ENCODE results near the gene TSPOAP1. TPM values are rescaled to one million over a fixed set of nuclear protein-coding genes. Genes with fewer than 3 reads are reported as not detected.

Gene TSPOAP1
- total RNA-seq, 2 donors from 2014 or later = 30.5 to 32.8 TPM

DNA sequence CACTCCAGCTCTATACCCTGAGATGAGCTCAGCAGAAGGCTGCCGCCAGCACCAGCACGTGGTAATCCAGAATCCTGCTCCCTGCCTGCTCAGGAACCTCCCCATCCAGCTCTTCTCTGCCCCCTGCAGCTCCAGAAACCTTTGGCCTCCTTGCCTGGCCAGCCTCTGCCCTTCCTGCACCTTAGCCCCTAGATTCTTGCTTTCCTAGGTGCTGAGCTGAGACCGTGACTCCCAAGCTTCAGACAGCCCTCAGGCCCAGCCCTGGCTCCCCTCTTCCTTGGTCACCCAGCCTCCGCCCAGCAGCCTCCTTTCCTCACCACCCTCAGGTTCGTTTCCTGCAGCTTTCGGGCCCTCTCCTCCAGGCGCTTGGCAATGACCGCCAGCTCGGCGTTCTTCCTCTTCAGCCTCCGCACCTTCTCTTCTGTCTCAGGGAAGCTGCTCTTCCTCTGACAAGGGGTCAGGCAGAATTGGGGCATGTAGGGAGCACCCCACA lies 2.6 kb downstream of the TSPOAP1 start:
- Mint-ChIP-seq H3K27ac (peak overlapping the region; percentile 67), H3K4me1 (peaks cover 53% of the 10 kb centered on the region), H3K27me3 (no peaks in the 10 kb centered on the region), H3K36me3 (ENCODE audit: low read depth) (peaks cover 14% of the 10 kb centered on the region), H3K4me3 (no peak overlapping the region)
- DNase-seq (no peak), ATAC-seq (no peak)
- no peaks in the 10 kb centered on the region for H3K9me3 ChIP-seq (ENCODE audit: control insufficient read depth, low read length, poor library complexity, severe bottlenecking)

DNA sequence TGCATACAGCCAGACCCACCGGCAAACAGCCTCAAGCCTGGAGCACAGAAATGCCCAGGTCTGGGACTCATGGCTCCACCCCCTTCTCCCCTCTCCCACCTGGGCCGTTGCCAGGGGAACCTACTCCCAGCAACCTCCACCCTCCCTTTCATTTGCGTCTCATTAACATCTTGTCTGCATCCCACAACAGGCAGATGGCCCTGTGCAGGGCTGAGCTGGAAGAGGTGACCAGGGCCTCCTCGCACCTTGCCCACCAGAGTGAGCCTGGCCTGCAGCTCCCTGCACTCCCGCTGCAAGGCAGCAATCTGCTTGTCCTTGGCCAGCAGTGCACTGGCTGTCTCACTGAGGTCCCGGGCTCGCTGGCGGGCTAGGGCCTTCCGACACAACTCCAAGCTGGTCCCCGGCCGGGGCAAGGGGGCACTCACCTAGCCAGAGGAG lies 3.3 kb downstream of the TSPOAP1 start:
- no peaks in the 10 kb centered on the region for H3K9me3 ChIP-seq (ENCODE audit: control insufficient read depth, low read length, poor library complexity, severe bottlenecking)
- no peak for ATAC-seq
- H3K4me3 Mint-ChIP-seq = no peak overlapping the region
- peak overlapping the region; percentile 67 for H3K27ac Mint-ChIP-seq
- peaks cover 53% of the 10 kb centered on the region for H3K4me1 Mint-ChIP-seq
- no peaks in the 10 kb centered on the region for H3K27me3 Mint-ChIP-seq
- DNase-seq = no peak
- H3K36me3 Mint-ChIP-seq (ENCODE audit: low read depth) = peaks cover 9% of the 10 kb centered on the region

DNA sequence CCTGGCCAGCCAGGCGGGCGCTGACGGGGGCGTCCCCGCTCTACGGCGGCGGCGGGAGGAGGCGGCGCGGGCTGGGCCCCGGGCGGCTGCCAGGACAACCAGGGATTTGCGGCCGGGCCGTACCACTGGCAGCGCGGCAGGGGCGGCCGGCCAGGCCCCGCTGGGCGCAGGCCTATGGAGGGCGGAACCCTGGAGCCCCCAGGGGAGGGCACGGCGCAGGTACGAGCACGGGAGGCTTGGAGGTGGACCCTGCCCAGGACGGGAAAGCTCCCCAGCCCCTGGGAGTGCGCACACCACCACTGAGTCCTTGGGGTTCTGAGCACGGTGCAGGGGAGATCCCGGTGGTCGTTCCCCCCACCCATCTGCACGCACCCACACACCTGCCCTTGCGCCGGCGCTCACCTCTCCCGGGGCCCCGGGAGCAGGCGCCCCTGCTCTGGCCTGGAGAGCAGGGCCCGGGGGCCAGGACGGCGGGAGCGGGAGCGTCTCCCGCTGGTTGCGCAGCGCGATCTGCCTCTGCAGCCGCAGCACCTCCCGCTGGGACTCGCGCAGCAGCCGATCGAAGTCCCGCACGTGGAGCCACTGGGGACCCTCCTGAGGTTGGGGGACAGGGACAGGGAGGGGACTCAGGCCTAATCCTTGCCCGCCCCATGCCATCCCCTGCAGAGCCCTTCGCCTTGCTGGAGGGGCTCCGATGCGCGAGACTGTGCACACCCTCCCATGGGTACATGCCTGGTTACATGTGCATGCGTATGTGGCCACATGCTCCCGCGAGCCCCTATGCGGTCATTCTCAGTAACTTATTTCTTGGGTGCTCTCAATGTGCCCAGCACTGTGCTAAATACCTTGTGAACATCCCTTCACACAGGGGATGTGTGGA lies 3.9 kb downstream of the TSPOAP1 start:
- no peak for ATAC-seq
- Mint-ChIP-seq H3K4me3 (no peak overlapping the region), H3K4me1 (peaks cover 47% of the 10 kb centered on the region)

GRCh38 chr17:58324056-58324408 lies 4.6 kb downstream of the TSPOAP1 start:
- ATAC-seq = no peak
- peaks cover 41% of the 10 kb centered on the region for H3K4me1 Mint-ChIP-seq
- no peak overlapping the region for H3K4me3 Mint-ChIP-seq

More for the DNA sequence above, 3.9 kb downstream of the TSPOAP1 start:
- peak overlapping the region; percentile 67 for H3K27ac Mint-ChIP-seq
- no peaks in the 10 kb centered on the region for H3K9me3 ChIP-seq (ENCODE audit: control insufficient read depth, low read length, poor library complexity, severe bottlenecking)
- no peaks in the 10 kb centered on the region for H3K27me3 Mint-ChIP-seq
- H3K36me3 Mint-ChIP-seq (ENCODE audit: low read depth) = peaks cover 7% of the 10 kb centered on the region
- DNase-seq = no peak

GRCh38 chr17:58323366-58324055 lies 5.1 kb downstream of the TSPOAP1 start:
- H3K4me3 Mint-ChIP-seq = no peak overlapping the region
- no peaks in the 10 kb centered on the region for H3K9me3 ChIP-seq (ENCODE audit: control insufficient read depth, low read length, poor library complexity, severe bottlenecking)
- ATAC-seq (no peak), DNase-seq (no peak)
- no peak overlapping the region for H3K27ac Mint-ChIP-seq
- peaks cover 37% of the 10 kb centered on the region for H3K4me1 Mint-ChIP-seq
- H3K27me3 Mint-ChIP-seq = no peaks in the 10 kb centered on the region
- peaks cover 4% of the 10 kb centered on the region for H3K36me3 Mint-ChIP-seq (ENCODE audit: low read depth)

More at GRCh38 chr17:58324056-58324408, 4.6 kb downstream of the TSPOAP1 start:
- H3K36me3 Mint-ChIP-seq (ENCODE audit: low read depth) = peaks cover 6% of the 10 kb centered on the region
- no peak for DNase-seq
- H3K9me3 ChIP-seq (ENCODE audit: control insufficient read depth, low read length, poor library complexity, severe bottlenecking) = no peaks in the 10 kb centered on the region
- no peak overlapping the region for H3K27ac Mint-ChIP-seq
- H3K27me3 Mint-ChIP-seq = no peaks in the 10 kb centered on the region

DNA sequence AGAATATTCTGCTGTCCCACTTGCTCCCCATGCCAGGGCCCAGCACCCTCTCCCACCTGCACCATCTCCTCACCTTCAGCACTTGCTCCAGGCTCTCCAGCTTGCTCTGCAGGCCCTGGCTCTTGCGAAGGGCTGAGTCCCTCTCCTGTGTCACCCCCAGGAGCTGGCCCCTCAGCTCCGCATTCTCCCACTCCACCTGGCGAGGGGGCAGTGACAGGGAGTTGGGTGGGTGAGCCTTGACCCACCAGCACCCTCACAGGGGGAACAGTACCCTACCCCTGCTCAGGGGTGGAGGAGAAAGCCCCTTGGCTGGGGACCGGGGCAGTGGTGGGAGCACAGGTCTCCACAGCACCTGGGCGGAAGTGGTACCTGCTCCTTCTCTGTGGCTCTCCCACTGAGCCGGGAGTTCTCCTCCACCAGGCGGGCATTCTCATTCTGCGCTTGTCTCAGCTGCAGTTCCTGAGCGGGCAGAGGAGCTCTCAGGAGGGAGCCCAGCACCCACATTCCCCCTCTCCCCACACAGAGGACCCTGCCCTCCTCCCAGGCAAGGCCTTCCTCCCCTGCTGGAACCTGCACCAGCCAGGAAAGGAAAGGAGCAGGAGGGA lies 5.9 kb downstream of the TSPOAP1 start:
- peak overlapping the region; percentile 79 for H3K27ac Mint-ChIP-seq
- H3K9me3 ChIP-seq (ENCODE audit: control insufficient read depth, low read length, poor library complexity, severe bottlenecking) = no peaks in the 10 kb centered on the region
- H3K4me1 Mint-ChIP-seq = peaks cover 30% of the 10 kb centered on the region
- H3K4me3 Mint-ChIP-seq = no peak overlapping the region
- H3K27me3 Mint-ChIP-seq = no peaks in the 10 kb centered on the region
- DNase-seq (no peak), ATAC-seq (no peak)
- peaks cover 4% of the 10 kb centered on the region for H3K36me3 Mint-ChIP-seq (ENCODE audit: low read depth)

DNA sequence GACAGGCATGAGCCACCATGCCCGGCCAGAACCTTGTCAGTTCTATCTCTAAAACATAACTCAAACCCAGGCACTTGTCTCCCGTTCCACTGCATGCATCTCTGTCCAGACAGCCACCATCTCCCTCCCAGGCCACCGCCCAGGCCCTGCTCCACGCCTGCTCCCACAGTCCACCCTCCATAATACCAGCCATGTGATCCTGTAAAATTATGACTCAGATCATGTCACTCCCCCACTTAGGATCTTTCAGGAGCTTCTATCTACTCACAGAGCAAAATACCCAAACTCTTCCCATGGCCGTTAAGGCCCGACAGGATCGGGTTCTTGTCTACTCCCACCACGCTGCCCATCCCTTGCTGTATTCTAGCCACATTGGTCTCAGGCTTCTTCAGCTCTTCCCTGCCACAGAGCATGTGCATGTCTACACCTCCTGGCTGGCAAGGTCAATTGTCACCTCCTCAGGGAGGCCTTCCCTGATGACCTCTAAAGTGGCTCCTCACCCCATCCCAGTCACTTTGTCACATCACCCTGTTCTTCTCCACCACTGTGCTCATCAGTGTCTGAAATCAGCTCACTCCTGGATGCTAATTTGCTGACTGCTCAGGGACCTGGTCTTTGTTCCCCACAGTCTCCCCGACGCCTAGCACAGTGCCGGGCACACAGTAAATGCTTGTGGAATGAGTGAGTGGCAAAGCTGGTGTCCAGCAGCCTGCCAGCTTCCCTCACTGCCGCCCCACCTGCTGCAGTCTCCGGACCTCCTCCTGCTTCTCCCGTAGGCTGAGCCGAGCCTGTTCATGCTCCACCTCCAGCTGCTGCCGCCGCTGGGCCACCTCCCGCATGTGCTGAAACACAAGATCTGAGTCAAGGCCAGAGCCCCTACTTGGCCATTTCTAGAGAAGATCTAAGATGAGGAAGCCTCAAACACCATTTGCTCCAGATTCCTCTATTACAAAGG lies 6.7 kb downstream of the TSPOAP1 start:
- no peaks in the 10 kb centered on the region for H3K9me3 ChIP-seq (ENCODE audit: control insufficient read depth, low read length, poor library complexity, severe bottlenecking)
- H3K27ac Mint-ChIP-seq = peak overlapping the region; percentile 79
- DNase-seq = no peak
- no peak overlapping the region for H3K4me3 Mint-ChIP-seq
- ATAC-seq = no peak
- H3K36me3 Mint-ChIP-seq (ENCODE audit: low read depth) = peaks cover 4% of the 10 kb centered on the region
- H3K4me1 Mint-ChIP-seq = peaks cover 28% of the 10 kb centered on the region
- no peaks in the 10 kb centered on the region for H3K27me3 Mint-ChIP-seq

- H3K4me3 Mint-ChIP-seq = no peak overlapping the region
- peaks cover 4% of the 10 kb centered on the region for H3K36me3 Mint-ChIP-seq (ENCODE audit: low read depth)
- H3K4me1 Mint-ChIP-seq = peaks cover 22% of the 10 kb centered on the region
- ATAC-seq (no peak), DNase-seq (no peak)
- H3K27ac Mint-ChIP-seq = peak overlapping the region; percentile 67
- H3K27me3 Mint-ChIP-seq = no peaks in the 10 kb centered on the region
- no peaks in the 10 kb centered on the region for H3K9me3 ChIP-seq (ENCODE audit: control insufficient read depth, low read length, poor library complexity, severe bottlenecking)
Observed at GRCh38 chr17:58320570-58321323, 7.8 kb downstream of the TSPOAP1 start.

GRCh38 chr17:58320163-58320558 lies 8.4 kb downstream of the TSPOAP1 start:
- H3K4me3 Mint-ChIP-seq = no peak overlapping the region
- no peaks in the 10 kb centered on the region for H3K9me3 ChIP-seq (ENCODE audit: control insufficient read depth, low read length, poor library complexity, severe bottlenecking)
- ATAC-seq = no peak
- peak overlapping the region; percentile 67 for H3K27ac Mint-ChIP-seq
- peaks cover 20% of the 10 kb centered on the region for H3K4me1 Mint-ChIP-seq
- H3K36me3 Mint-ChIP-seq (ENCODE audit: low read depth) = peaks cover 4% of the 10 kb centered on the region
- DNase-seq = peak in 1 of 3 donors; percentile 1
- H3K27me3 Mint-ChIP-seq = no peaks in the 10 kb centered on the region

GRCh38 chr17:58319173-58320162 lies 9.1 kb downstream of the TSPOAP1 start:
- DNase-seq = peak in 1 of 3 donors; percentile 9
- peaks cover 4% of the 10 kb centered on the region for H3K36me3 Mint-ChIP-seq (ENCODE audit: low read depth)
- H3K27ac Mint-ChIP-seq = peak overlapping the region; percentile 67
- peaks cover 19% of the 10 kb centered on the region for H3K4me1 Mint-ChIP-seq
- no peaks in the 10 kb centered on the region for H3K9me3 ChIP-seq (ENCODE audit: control insufficient read depth, low read length, poor library complexity, severe bottlenecking)
- H3K27me3 Mint-ChIP-seq = no peaks in the 10 kb centered on the region
- ATAC-seq = no peak
- no peak overlapping the region for H3K4me3 Mint-ChIP-seq

DNA sequence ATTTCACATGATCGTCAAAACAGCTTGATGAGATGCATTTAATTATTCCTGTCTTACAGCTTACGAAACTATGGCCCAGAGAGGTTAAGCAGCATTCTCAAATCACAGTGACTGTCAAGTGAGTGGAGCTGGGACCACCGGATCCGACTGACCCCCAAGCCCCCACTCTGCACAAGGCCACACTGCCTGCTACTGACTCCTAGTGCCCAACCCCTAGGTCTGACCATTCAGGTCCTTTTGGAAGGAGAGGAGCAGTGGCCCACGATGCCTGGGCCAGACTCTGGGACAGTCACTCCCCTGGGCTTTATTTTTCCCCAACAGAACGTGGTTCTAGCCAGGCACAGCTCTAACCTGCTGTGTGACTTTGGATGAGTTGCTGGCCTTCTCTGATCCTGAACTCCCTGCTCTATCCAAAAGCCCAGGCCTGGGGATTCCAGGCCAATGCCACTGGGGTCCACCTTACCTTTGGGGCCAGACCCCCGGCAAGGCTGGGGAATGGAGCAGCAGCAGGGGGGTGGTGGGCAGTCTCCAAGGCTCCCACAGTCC lies 9.9 kb downstream of the TSPOAP1 start:
- peak overlapping the region; percentile 67 for H3K27ac Mint-ChIP-seq
- DNase-seq = no peak
- ATAC-seq = no peak

More for the DNA sequence above, 9.9 kb downstream of the TSPOAP1 start:
- Mint-ChIP-seq H3K36me3 (ENCODE audit: low read depth) (peaks cover 4% of the 10 kb centered on the region), H3K27me3 (no peaks in the 10 kb centered on the region), H3K4me1 (peaks cover 17% of the 10 kb centered on the region), H3K4me3 (no peak overlapping the region)
- no peaks in the 10 kb centered on the region for H3K9me3 ChIP-seq (ENCODE audit: control insufficient read depth, low read length, poor library complexity, severe bottlenecking)
